GM13977 (cell line): Measurements from ENCODE around the gene ZNF622.

Source experiments
- DNase-seq: peaks from one replicate; pipeline ENCODE4 v3.0.0; 2012; ENCODE audit warnings: low spot score
- in situ Hi-C: fragments of 300-500 bp; cut with MboI; formaldehyde crosslinking; loops from one replicate; pipeline ENCODE4 v1.12.0; 2022; ENCODE audit warnings: low sequenced_read_pairs, low pct_unique_long_range_greater_than_20kb, mixed read lengths, inconsistent platforms; ENCODE audit not compliant: unreplicated experiment
- TF ChIP-seq, protein P1 (sequence below): IDR thresholded peaks from 2 replicates; pipeline ENCODE4 v1.5.1; 2012; ENCODE audit warnings: mild to moderate bottlenecking, control low read depth; ENCODE audit not compliant: insufficient read depth; ENCODE audit errors: extremely low read depth, missing control alignments

The ZNF622 gene

DNA sequence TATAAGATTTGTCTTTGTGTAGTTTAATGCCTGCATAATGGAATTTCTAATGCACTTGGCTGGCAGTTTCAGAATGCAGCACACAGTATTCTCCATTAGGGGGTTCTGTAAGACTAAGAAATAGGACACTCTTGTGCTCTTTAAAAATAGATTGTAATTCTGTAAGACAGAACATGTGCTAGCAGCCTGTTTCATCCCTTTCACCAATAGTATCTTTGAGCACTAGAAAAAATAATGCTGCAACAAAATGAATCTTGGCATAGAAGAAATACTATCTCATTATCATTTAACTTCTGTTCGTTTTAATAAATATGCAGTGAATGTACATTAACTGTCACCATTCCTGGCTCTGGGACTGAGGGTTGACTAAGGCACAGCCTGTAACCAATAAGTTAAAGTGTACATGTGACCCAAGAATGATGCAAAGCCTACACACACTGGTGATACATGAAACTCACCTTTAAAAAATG is 23.8 kb upstream of the ZNF622 start:
- in situ Hi-C loops = no loop called here
- TF ChIP-seq, protein P1, sequence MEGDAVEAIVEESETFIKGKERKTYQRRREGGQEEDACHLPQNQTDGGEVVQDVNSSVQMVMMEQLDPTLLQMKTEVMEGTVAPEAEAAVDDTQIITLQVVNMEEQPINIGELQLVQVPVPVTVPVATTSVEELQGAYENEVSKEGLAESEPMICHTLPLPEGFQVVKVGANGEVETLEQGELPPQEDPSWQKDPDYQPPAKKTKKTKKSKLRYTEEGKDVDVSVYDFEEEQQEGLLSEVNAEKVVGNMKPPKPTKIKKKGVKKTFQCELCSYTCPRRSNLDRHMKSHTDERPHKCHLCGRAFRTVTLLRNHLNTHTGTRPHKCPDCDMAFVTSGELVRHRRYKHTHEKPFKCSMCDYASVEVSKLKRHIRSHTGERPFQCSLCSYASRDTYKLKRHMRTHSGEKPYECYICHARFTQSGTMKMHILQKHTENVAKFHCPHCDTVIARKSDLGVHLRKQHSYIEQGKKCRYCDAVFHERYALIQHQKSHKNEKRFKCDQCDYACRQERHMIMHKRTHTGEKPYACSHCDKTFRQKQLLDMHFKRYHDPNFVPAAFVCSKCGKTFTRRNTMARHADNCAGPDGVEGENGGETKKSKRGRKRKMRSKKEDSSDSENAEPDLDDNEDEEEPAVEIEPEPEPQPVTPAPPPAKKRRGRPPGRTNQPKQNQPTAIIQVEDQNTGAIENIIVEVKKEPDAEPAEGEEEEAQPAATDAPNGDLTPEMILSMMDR = peak; percentile 52
- peak; percentile 26 for DNase-seq

DNA sequence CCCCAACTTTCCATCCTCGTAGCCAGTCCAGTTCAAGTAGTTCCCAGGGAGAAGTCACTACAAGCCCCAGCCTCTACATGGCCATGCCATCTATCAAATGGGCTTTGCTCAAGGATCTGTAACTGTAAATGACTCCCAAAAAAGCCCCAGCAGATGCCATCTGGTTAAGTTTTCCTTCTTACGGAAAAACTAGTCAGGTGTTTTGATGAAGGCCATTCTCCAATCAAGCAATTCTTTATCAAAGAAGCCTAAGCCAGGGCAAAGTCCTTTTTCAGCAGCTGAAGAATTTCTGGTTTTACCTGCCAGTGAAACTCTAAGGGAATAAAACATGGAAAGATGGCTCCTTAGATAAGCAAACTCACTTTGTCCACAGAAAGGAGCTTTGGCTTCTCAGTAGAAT is 21.9 kb upstream of the ZNF622 start:
- no peak for DNase-seq
- in situ Hi-C loops = no loop called here
- TF ChIP-seq, protein P1 = no peak

DNA sequence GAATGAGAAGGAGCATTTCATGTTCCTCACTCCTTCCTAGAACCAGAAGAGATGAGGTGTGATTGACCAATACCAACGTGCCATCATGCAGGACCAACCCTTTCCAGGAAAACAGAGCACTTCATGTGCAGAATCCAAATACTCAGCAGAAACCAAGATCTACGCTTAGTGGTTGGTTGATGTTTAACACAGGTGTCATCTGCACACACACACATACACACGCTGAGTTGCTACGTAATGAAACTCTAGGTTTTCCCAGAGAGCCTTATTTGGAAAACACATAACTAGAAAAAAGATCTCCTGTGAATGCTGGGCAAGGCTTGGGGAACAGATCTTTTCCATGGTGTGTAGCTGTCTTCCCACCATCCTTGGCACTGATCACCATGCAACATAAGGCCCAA is 21.1 kb upstream of the ZNF622 start:
- DNase-seq = no peak
- TF ChIP-seq, protein P1 = no peak
- in situ Hi-C loops = no loop called here

DNA sequence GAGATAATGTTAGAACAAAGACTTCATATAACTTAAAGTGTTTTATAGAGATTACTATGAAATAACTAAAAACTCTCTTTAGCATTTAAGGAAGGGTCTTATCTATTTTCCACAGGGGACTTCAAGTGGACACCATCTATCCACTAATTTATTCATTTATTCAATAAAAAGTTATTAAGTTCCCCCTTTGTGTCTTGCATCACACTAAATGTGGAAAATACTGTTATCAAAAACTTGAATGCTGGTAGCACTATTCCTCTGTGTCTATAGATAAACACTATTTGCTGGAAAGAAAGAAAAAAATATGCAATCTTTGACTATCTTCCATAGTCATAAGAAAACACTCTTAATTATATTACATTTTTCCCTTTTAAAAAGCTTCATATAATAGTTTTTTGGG is 20.1 kb upstream of the ZNF622 start:
- TF ChIP-seq, protein P1 = no peak
- DNase-seq = no peak
- in situ Hi-C loops = no loop called here

DNA sequence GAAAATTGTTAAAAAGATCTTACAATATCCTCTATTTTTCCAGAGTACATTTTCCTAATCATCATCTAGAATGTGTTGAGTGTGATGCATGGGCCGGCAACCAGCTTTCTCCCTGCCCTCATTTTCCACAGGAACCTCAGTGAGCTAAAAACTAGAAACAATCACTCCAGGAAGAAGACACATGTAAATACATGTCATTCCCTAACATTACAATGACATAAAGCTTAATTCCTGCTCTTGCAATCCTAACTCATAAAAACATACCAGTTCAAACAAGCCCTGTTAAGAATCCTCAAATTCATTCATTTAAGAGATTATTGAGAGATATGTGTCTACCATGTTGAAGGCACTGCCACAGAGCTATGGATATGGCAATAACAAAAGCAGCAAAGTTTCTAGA is 18.5 kb upstream of the ZNF622 start:
- no peak for DNase-seq
- in situ Hi-C loops = no loop called here

DNA sequence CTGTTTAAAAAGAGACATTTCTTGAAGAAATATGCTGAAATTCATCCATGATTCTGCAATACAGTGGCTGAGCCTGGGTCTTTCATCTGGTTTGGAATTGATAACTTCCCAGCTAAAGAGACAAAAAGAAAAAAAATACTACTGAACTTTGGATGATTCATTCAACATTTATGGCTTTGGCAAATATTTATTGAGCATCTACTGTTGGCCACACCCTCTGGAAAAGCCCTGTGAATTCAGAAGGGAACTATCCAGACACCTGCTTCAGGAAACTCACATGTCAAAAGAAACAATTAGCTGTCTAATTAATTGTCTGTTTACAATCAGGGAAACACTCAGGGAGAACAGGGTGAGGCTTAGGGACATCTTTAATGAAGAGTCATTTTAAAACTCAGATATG is 17.8 kb upstream of the ZNF622 start:
- in situ Hi-C loops = no loop called here
- TF ChIP-seq, protein P1 = no peak
- DNase-seq = no peak

More for the DNA sequence above, 18.5 kb upstream of the ZNF622 start:
- TF ChIP-seq, protein P1 = no peak

DNA sequence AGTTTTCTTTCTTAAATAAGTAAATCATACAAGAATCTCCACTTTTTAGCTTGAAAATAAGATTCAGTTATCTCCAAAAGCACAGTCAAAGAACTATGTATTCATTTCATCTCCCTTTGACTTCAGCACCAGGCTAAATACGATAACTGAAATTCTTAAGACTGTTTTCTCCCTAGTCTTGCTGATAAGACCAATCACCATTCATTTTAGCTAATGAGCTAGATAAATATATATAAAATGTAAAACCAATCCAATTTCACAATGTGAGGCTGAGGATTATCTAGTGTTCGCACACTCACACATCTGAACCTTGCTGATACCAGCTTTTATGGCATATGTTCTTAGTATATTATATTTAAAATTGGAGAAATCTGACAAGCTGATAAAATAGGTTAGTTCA is 17.3 kb upstream of the ZNF622 start:
- in situ Hi-C loops = no loop called here
- no peak for DNase-seq
- TF ChIP-seq, protein P1 = no peak
